ENCODE measurements around the gene VOPP1.
"Not testable (repeated sequence)": the region's sequence is repeated elsewhere in the genome, so short reads cannot be mapped to it uniquely, and the experiment has no call there.

The VOPP1 gene

DNA sequence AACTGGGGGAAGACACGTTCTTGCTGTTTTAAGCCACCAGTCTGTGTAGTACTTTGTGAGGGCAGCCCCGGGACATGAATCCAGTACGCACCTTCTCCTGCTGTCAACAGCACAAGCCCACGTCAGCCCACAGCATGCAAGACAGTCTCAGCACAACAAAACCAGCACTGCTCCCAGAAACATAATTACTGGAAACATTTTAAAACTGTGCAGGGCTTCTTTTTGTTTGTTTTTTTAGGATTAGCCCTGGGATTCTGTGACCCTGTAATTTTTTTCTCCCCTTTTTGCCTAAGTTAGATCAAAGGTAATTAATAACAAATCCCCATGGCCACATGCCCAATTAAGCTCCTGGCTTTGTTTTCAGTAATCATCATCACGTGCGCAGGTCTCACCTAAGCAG, 87.5 kb downstream of the VOPP1 start:
- DNase-seq = no peak

GRCh38 chr7:55484241-55484640, 88.1 kb downstream of the VOPP1 start:
- no peak for DNase-seq

DNA sequence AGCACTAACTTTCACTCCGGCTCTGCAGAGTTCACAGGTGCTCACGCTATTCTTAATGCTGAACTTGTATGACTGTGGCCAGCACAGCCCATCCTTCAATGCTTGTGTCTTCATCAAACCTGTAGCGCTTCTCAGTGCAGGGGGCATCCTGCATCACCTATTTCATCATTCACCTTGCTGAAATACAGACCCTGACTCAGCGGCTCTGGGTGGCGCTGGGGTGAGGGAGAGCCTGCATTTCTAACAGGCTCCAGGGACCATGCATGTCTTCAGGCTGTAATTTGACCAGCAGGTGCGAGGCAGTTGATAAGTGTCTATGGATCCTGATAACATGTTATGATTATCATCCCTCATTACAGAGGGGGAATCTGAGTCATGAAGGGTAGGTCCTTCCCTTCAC, 89.3 kb downstream of the VOPP1 start:
- no peak for DNase-seq

DNA sequence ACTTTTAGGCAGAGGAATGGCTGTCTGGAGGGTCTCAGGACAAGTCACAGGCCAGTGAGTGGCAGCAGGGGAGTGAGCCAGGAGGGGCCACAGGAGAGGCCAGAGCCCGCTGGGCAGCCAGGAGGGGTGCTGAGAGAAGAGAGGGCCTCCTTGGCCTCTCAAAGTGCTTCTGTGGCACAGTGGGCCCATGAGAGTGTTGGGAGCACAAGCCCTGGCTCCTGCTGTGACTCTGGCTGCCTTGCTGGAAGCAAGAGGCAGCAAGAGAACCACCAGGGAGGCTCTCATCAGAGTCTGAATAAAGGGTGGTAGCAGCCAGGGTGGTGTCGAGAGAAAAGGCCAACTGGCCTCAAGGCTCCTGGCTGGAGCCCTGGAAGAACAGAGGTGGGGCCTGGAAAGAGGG, 91.1 kb downstream of the VOPP1 start:
- no peak for DNase-seq

DNA sequence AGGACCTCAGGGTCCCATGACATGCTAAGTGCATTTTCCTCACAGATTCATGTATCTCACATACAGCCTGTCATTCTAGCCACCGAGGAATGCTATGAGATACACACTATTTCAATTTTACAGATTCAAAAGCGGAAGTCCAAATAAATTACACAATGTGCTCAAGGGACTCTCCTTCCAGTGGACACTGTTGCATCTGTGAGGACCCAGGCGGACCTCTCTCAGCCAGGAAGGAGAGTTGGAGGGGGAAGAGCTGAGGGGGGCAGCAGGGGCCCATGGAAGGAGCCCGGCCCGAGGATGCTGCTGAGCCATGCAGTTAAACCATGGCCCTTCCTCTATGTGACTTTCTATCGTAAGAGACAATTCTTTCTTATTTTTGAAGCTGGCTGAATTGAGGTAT, 93.6 kb downstream of the VOPP1 start:
- DNase-seq = no peak

- no peak for DNase-seq
Observed at GRCh38 chr7:55477781-55478374, 94.4 kb downstream of the VOPP1 start.

- DNase-seq = no peak
Observed at GRCh38 chr7:55476852-55477780, 95.2 kb downstream of the VOPP1 start.

- no peak for DNase-seq
Observed at GRCh38 chr7:55475855-55476803, 96.2 kb downstream of the VOPP1 start.

GRCh38 chr7:55474944-55475854, 97.1 kb downstream of the VOPP1 start:
- DNase-seq = no peak

DNA sequence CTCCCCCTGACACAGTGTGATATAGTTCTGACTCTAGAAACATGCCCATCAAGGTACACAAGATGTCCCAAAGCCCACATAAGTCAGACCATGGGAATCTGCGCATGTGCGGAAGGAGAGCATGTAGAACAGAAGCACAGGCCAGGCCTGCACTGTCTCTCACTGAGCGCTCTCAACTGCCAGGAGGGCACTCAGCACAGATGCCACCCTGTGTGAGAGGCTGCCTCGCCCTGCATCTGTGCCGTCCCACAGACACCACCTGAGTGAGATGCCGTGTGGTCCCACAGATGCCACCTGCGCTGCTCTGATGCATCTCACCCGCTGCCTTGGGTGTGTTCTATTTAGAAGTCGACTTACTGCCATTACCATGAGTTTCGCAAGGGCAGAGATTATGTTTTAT, 98.4 kb downstream of the VOPP1 start:
- no peak for DNase-seq

DNA sequence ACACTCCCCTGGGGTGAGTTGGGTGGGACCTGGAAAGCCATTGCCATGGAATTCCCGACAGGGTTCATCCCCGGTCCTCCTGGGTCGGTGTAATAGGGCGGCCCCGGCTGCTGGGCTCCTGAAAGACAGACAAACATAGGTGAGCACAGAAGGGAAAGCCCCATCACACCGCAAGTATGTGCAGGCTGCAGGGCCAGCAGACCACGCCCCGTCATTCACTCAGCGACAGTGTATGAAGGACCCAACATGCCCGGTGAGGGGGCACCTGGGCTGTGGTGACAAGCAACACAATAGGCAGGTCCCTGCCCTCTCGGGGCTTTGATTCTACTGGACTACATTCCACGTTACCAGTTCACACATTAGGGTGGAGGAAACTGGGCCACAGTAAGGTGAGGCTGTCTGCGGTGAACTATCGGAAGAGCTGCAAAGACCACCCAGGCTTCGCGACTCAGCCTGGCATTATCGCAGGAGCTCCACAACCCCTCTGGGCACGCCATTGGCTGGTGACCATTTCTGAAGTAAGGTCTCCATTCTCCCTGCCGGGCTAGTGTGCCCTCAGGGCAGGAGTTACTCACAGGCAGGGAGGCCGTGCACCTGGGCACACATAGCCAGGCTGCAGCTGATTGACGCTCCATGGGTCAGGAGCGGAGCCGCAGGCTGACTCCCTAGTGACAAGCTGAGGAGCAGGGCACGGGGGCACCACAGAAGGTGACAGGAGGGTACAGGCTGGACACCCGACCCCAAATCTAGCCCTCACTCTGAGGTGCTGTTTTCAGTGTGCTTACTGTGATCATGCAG, 99.2 kb downstream of the VOPP1 start:
- no peak for DNase-seq

DNA sequence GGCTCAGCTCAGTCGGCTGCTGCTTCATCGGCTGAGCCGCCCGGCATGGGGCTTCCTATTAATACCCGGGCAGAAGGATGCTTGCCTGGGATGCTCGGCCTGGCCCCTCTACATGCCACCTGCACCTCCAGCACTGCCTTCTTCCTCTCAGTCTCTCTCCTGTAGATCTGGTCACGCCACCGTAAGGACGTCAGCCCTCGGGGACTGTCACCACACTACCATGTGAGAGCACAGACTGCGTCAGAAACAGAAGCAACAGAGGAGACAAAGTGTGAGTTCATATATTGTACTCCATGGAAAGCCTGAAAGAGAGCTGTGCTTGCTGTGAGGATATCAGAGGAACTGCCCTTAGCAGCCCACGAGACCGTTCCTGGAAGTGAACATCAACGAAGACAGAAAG, 99.9 kb downstream of the VOPP1 start:
- not testable (repeated sequence) for DNase-seq

- DNase-seq = not testable (repeated sequence)
Observed at GRCh38 chr7:55471594-55471993, 100.7 kb downstream of the VOPP1 start.

GRCh38 chr7:55470261-55470660, 102.0 kb downstream of the VOPP1 start:
- DNase-seq = no peak

- DNase-seq = no peak
Observed at GRCh38 chr7:55469721-55470120, 102.6 kb downstream of the VOPP1 start.

DNA sequence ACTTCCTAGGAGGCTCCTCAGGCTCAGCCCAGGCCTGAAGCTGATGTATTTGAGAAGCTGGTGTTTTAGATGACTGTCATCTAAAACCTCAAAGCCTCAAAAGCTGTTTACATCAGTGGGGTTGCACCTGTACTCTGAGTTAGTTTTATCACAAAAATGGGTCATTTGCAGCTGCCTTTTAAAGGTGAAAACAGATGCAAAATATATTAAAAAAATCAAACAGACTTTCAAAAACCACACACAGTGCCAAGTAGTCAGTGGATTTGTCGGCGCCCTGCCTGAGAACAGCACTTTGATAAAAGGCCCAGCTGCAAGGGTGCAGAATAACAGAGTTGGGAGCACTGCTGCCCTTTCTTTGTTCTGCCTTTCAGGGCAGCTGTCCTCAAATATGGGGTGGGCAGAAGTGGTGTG, 103.0 kb downstream of the VOPP1 start:
- no peak for DNase-seq

DNA sequence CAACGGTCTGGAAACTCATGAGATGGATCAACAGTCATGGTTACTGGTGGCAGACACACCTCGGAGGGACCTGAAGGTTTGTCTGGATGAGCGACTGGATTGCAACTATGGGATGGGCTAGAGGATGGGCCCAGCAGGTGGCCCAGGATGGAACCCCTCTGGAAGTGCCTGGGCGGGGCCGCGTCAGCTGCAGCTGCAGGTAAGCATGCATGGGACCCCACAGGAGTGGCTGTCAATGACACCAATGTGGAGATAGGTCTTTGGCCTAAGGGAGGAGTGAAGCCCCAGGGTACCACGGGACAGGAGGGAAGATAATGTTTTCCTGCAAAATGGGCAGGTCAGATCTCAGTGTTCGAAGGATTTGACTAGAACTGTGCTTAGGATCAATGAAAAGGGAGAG, 103.8 kb downstream of the VOPP1 start:
- no peak for DNase-seq

- no peak for DNase-seq
Observed at GRCh38 chr7:55467047-55467593, 105.2 kb downstream of the VOPP1 start.

- DNase-seq = no peak
Observed at GRCh38 chr7:55465691-55466090, 106.6 kb downstream of the VOPP1 start.

DNA sequence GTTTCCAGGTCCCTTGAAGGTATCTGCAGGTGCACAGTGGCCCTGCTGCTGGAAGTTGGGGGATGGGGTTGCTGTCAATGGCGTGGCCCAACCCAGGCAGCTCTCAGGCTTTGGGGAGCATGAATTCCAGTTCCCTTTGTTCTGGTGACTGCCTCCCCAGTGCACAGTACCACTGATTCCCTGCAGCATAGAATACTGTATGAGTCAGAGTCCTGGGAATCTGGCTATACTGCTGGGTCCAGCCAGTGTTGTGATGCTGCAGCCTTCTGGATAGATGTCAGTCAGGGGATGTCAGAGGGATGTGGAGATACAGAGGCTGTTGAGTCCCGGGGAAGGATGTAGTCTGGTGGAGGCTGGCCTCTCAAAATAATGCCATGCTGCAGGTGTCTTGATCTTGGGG, 107.9 kb downstream of the VOPP1 start:
- DNase-seq = no peak

DNA sequence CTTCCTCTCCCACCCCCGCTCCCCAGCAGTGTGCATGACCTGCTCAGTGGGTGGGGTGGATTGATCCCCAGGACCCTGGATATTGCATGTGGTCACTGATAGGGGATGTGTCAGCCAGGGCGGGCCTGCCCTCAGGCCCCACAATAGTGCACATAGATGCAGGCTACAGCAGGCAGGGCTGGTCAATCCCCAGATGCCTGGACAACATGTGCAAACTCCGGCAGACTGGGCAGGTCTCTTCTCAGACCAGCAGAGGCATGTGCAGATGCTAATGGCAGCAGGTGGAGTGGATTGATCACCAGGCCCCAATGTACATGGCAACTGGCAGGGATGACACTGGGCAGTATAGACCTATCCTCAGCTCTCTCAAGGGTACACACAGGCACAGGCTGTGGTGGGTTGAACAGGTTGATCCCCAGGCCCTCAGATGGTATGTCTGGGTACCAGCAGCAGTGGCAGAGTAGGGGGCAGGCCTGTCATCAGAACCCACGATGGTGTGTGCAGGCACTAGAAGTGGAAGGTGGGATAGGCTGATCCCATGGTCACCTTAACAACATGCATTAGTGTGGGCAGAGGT, 108.5 kb downstream of the VOPP1 start:
- DNase-seq = no peak
